ENCODE results near the gene DNAJC27. TPM values are rescaled to one million over a fixed set of nuclear protein-coding genes. Genes with fewer than 3 reads are reported as not detected.
"Not testable (repeated sequence)": the region's sequence is repeated elsewhere in the genome, so short reads cannot be mapped to it uniquely, and the experiment has no call there.

DNAJC27 gene
- total and polyA plus RNA-seq, 2 donors (not counting 1 experiment from before 2014, with no cell fraction given) = 6.0 to 16.6 TPM

DNA sequence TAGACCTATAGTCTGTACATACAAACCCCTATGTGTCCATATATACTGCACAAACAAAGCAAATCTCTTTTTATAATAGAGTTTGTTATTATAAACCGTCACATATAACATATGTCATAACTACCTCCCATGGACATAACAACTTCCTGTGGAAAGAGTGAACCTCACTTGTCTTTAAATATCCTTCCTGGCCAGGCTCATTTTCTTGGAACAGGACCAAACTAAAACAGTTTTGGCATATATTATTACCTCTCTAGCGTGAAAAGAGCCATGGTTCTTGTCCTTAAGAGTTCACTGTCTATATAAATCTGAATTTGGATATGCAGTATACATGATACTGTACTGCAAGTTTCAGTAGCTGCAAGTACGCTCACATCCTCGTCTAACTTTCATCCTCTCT is 28.3 kb upstream of the DNAJC27 start:
- intact Hi-C loops (cut with micrococcal nuclease) = no loop called here
- Mint-ChIP-seq H3K27me3 (peaks cover 16% of the 10 kb centered on the region), H3K4me3 (no peak overlapping the region)

DNA sequence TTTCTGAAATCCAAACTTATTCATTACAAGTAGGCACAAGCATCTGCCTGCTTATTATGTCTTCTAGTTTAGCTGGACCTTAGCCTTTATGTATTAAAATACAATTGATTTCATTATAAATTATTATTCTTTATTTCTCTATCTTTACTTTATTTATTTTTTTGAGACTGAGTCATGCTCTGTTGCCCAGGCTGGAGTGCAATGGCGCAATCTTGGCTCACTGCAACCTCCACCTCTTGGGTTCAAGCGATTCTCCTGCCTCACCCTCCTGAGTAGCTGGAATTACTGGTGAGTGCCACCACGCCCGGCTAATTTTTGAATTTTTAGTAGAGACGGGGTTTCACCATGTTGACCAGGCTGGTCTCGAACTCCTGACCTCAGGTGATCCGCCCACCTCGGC is 27.3 kb upstream of the DNAJC27 start:
- ATAC-seq (ENCODE audit: low read depth); POLR2A ChIA-PET; H3K4me2 ChIP-seq (replicated peaks; ENCODE audit: low read depth, low read length, poor library complexity, severe bottlenecking); H3K27ac Mint-ChIP-seq; H3K4me3 ChIP-seq (ENCODE audit: control extremely low read depth in 1 of 5, extremely low read depth in 1 of 5, insufficient read depth in 1 of 5, low read depth in 2 of 5, low read length in 4 of 5); H3K36me3 ChIP-seq (replicated peaks in 1 of 2; ENCODE audit: control extremely low read depth in 1 of 2, control insufficient read depth in 1 of 2, extremely low read depth in 1 of 2, insufficient read depth in 2 of 2, low read length in 1 of 2); H3K27ac ChIP-seq (ENCODE audit: low read length in 2 of 2); H3K4me1 Mint-ChIP-seq; H3K79me2 ChIP-seq (ENCODE audit: control insufficient read depth, insufficient read depth, low read length); H3K9ac ChIP-seq (ENCODE audit: low read length); H4K20me1 ChIP-seq (ENCODE audit: control insufficient read depth, insufficient read depth, low read length, poor library complexity, severe bottlenecking); CTCF ChIA-PET; H2AFZ ChIP-seq (ENCODE audit: insufficient read depth, low read depth, low read length, poor library complexity, severe bottlenecking); H3K9me3 Mint-ChIP-seq (ENCODE audit: insufficient read depth); H3K9me3 ChIP-seq (ENCODE audit: control extremely low read depth in 1 of 3, control insufficient read depth in 2 of 3, insufficient read depth in 1 of 3, low read length in 2 of 3); intact Hi-C loops (cut with micrococcal nuclease); DNase-seq; H3K4me1 ChIP-seq (ENCODE audit: control insufficient read depth in 2 of 2, insufficient read depth in 2 of 2, low read length in 2 of 2); H3K27me3 ChIP-seq (replicated peaks in 1 of 4; ENCODE audit: control extremely low read depth in 1 of 4, control insufficient read depth in 3 of 4, insufficient read depth in 4 of 4, low read length in 3 of 4); H3K4me3 Mint-ChIP-seq: not testable (repeated sequence)
- peaks cover 21% of the 10 kb centered on the region for H3K27me3 Mint-ChIP-seq
- WGBS (ENCODE audit: insufficient coverage) = 92% methylated on average over 2 of the region's 8 CpGs

More for the DNA sequence above, 28.3 kb upstream of the DNAJC27 start:
- H3K4me3 ChIP-seq (ENCODE audit: control extremely low read depth in 1 of 5, extremely low read depth in 1 of 5, insufficient read depth in 1 of 5, low read depth in 2 of 5, low read length in 4 of 5) = no peak overlapping the region
- H4K20me1 ChIP-seq (ENCODE audit: control insufficient read depth, insufficient read depth, low read length, poor library complexity, severe bottlenecking) = no peaks in the 10 kb centered on the region
- no peak overlapping the region for H3K4me2 ChIP-seq (replicated peaks; ENCODE audit: low read depth, low read length, poor library complexity, severe bottlenecking)
- H3K36me3 ChIP-seq (replicated peaks in 1 of 2; ENCODE audit: control extremely low read depth in 1 of 2, control insufficient read depth in 1 of 2, extremely low read depth in 1 of 2, insufficient read depth in 2 of 2, low read length in 1 of 2) = no peaks in the 10 kb centered on the region
- TF ChIP-seq, protein P1, sequence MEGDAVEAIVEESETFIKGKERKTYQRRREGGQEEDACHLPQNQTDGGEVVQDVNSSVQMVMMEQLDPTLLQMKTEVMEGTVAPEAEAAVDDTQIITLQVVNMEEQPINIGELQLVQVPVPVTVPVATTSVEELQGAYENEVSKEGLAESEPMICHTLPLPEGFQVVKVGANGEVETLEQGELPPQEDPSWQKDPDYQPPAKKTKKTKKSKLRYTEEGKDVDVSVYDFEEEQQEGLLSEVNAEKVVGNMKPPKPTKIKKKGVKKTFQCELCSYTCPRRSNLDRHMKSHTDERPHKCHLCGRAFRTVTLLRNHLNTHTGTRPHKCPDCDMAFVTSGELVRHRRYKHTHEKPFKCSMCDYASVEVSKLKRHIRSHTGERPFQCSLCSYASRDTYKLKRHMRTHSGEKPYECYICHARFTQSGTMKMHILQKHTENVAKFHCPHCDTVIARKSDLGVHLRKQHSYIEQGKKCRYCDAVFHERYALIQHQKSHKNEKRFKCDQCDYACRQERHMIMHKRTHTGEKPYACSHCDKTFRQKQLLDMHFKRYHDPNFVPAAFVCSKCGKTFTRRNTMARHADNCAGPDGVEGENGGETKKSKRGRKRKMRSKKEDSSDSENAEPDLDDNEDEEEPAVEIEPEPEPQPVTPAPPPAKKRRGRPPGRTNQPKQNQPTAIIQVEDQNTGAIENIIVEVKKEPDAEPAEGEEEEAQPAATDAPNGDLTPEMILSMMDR (IDR thresholded peaks at IDR 0.05) = no peak
- TF ChIP-seq EZH2 (IDR thresholded peaks at IDR 0.05; ENCODE audit: borderline replicate concordance, insufficient read depth, low read depth, low read length, poor library complexity, severe bottlenecking) = no peak
- WGBS (ENCODE audit: insufficient coverage) = no CpG with 5 or more reads among the region's 4 CpGs
- Mint-ChIP-seq H3K9me3 (ENCODE audit: insufficient read depth) (no peaks in the 10 kb centered on the region), H3K4me1 (no peaks in the 10 kb centered on the region), H3K27ac (no peak overlapping the region)
- no peak for ATAC-seq (ENCODE audit: low read depth)
- no peaks in the 10 kb centered on the region for H3K9me3 ChIP-seq (ENCODE audit: control extremely low read depth in 1 of 3, control insufficient read depth in 2 of 3, insufficient read depth in 1 of 3, low read length in 2 of 3)
- no peak overlapping the region for H3K9ac ChIP-seq (ENCODE audit: low read length)
- H3K4me1 ChIP-seq (ENCODE audit: control insufficient read depth in 2 of 2, insufficient read depth in 2 of 2, low read length in 2 of 2) = no peaks in the 10 kb centered on the region
- no peak overlapping the region for H2AFZ ChIP-seq (ENCODE audit: insufficient read depth, low read depth, low read length, poor library complexity, severe bottlenecking)
- CTCF ChIA-PET = no interaction called here
- H3K79me2 ChIP-seq (ENCODE audit: control insufficient read depth, insufficient read depth, low read length) = no peaks in the 10 kb centered on the region
- POLR2A ChIA-PET = no interaction called here
- peaks cover 0 to 2% (median 0%) of the 10 kb centered on the region in 4 experiments for H3K27me3 ChIP-seq (replicated peaks in 1 of 4; ENCODE audit: control extremely low read depth in 1 of 4, control insufficient read depth in 3 of 4, insufficient read depth in 4 of 4, low read length in 3 of 4)
- H3K27ac ChIP-seq (ENCODE audit: low read length in 2 of 2) = no peak overlapping the region
- DNase-seq = no peak

Measured in B cell (primary cell).